Rectal smooth muscle tissue (tissue), 1 donor: ENCODE measurements around the gene BAD.
"Not testable (repeated sequence)": the region's sequence is repeated elsewhere in the genome, so short reads cannot be mapped to it uniquely, and the experiment has no call there.

Source experiments
- H3K27ac ChIP-seq: one replicate; pipeline ENCODE4 v1.7.0; 2013; ENCODE audit warnings: low read depth, low read length, inconsistent platforms
- H3K27me3 ChIP-seq: one replicate; pipeline ENCODE4 v1.7.0; 2013; ENCODE audit warnings: low read length; ENCODE audit not compliant: control insufficient read depth, insufficient read depth
- H3K36me3 ChIP-seq: one replicate; pipeline ENCODE4 v1.7.0; 2013; ENCODE audit warnings: low read length; ENCODE audit not compliant: control insufficient read depth, insufficient read depth
- H3K4me1 ChIP-seq: one replicate; pipeline ENCODE4 v1.7.0; 2013; ENCODE audit warnings: low read length; ENCODE audit not compliant: control insufficient read depth, insufficient read depth
- H3K4me3 ChIP-seq: one replicate; pipeline ENCODE4 v1.7.0; 2013; ENCODE audit warnings: low read length
- H3K9ac ChIP-seq: one replicate; pipeline ENCODE4 v1.7.0; 2013; ENCODE audit warnings: low read length

The BAD gene

DNA sequence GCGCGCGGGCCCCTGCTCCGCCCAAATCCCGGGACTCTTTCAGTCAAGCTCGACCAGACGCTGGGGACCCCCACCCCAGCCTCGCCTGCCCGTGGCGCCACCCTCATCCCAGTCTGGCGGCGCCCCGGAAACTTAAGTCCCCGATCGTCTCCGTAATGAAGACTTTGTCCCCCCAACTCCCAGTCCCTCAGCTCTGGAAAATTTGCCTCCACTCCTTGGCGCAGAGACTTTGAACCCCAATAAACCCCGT lies 32.8 kb downstream of the BAD start:
- Histone ChIP-seq H3K4me1 (peaks cover 9% of the 10 kb centered on the region), H3K9ac (peak overlapping the region; percentile 64), H3K27ac (no peak overlapping the region)

GRCh38 chr11:64251016-64251752 lies 33.3 kb downstream of the BAD start, which contains the start of gene PLCB3:
Gene PLCB3, plus strand, starts transcription at chr11:64251530. Its CDS starts 120 bp downstream, at chr11:64251650.
- peaks cover 2% of the 10 kb centered on the region for H3K36me3 ChIP-seq
- H3K27ac ChIP-seq, result no peak within 1 kb of the TSS
- no peaks in the 10 kb centered on the region for H3K27me3 ChIP-seq
- H3K9ac ChIP-seq, result peak within 1 kb of the TSS; percentile 64
- peaks cover 9% of the 10 kb centered on the region for H3K4me1 ChIP-seq
- H3K4me3 ChIP-seq, result peak within 1 kb of the TSS; percentile 80

More for the DNA sequence above, 32.8 kb downstream of the BAD start:
- Histone ChIP-seq H3K4me3 (peak overlapping the region; percentile 80), H3K36me3 (peaks cover 7% of the 10 kb centered on the region), H3K27me3 (no peaks in the 10 kb centered on the region)

DNA sequence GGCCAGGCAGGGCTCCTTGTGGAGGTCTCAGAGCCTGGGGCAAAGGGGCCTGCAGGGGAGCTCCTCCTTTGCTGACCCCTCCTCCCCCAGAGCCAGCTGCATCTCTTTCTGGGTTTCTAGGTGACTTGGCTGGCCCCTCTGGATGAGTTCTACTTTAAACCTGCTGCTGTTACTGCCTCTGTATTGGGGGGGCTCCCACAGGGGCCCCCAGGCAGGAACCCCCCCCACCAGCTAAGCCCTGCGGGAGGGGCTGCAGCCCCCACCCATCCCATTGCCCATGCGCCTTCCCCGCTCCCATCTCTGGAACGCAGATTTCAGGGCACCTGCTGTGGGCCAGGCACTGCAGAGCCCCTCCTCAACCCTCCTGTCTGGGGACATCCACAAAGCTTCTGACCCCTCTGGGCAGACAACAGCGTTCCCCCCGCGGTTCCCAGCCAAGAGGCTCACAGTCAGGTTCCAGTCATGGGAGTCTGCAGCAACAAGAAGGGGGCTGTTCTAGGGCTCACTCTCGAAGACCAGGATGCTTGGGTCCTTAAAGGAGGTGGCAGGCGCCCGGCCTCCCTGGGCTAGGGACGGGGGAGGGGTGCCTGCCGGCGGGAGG lies 34.0 kb downstream of the BAD start:
- Histone ChIP-seq H3K9ac (peak overlapping the region; percentile 16), H3K4me3 (peak overlapping the region; percentile 70), H3K27ac (no peak overlapping the region), H3K4me1 (peaks cover 9% of the 10 kb centered on the region), H3K27me3 (no peaks in the 10 kb centered on the region), H3K36me3 (no peaks in the 10 kb centered on the region)

GRCh38 chr11:64249563-64250414 lies 34.7 kb downstream of the BAD start:
- Histone ChIP-seq H3K9ac (no peak overlapping the region), H3K27ac (no peak overlapping the region), H3K36me3 (no peaks in the 10 kb centered on the region), H3K4me1 (peaks cover 9% of the 10 kb centered on the region), H3K27me3 (no peaks in the 10 kb centered on the region), H3K4me3 (no peak overlapping the region)

- Histone ChIP-seq H3K27ac (no peak overlapping the region), H3K36me3 (no peaks in the 10 kb centered on the region), H3K27me3 (no peaks in the 10 kb centered on the region), H3K4me1 (peaks cover 9% of the 10 kb centered on the region), H3K9ac (no peak overlapping the region), H3K4me3 (no peak overlapping the region)
Measured at GRCh38 chr11:64249038-64249437, 35.4 kb downstream of the BAD start.

GRCh38 chr11:64248578-64248977 lies 35.9 kb downstream of the BAD start:
- Histone ChIP-seq H3K4me3 (no peak overlapping the region), H3K4me1 (peaks cover 9% of the 10 kb centered on the region), H3K9ac (no peak overlapping the region), H3K36me3 (peaks cover 1% of the 10 kb centered on the region), H3K27me3 (no peaks in the 10 kb centered on the region), H3K27ac (no peak overlapping the region)

GRCh38 chr11:64247729-64248531 lies 36.5 kb downstream of the BAD start:
- H3K27ac ChIP-seq, result peak overlapping the region; percentile 93
- no peaks in the 10 kb centered on the region for H3K27me3 ChIP-seq
- peaks cover 3% of the 10 kb centered on the region for H3K36me3 ChIP-seq
- H3K4me3 ChIP-seq, result peak overlapping the region; percentile 96
- H3K9ac ChIP-seq, result no peak overlapping the region
- peaks cover 9% of the 10 kb centered on the region for H3K4me1 ChIP-seq

DNA sequence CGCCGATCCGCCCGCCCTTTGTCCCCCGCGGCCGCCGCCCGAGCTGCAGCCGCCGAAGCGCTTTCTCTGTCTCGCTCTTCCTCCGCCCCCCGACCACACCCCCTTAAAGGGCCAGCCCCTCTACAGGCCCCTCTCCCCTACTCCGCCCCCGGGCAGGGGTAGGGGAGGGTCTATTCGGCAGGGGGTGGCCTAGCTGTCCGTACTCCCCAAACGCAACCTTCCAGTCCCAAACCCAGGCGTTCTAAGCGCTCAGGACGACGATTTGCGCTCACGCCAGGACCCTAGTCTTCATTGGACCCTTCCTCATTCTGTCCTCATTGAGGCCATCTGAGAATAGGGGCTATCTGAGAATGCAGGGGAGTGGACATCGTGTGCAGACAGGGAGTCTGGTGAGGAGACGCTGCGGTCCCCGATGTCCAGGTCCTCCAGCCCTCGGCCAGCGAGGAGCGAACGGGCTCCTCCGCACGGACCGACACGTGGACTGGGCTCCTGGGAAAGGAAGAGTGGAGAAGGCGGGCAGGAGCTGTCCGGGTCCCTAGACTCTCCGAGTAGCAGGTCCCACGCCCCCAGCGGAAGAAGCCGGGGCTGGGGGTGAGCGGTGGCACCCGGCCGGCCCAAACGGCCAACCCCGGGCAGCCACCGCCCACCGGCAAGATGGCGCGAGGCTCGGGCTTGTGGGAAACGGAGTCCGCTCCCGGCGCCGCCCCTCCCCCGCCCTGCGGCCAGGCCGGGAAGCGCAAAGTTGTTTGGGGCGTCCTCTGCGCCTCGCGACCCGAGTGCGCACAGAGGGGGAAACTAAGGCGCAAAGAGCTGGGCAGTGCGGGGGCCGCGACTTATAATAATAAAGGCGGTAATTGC lies 37.4 kb downstream of the BAD start, which contains the start of gene PPP1R14B:
Gene PPP1R14B, minus strand, starts transcription at position 73 of the 858 bp plus-strand sequence. CDS start 270 bp downstream, outside the sequence.
- Histone ChIP-seq H3K36me3 (peaks cover 3% of the 10 kb centered on the region), H3K27me3 (no peaks in the 10 kb centered on the region), H3K9ac (peak within 1 kb of the TSS; percentile 70), H3K27ac (peak within 1 kb of the TSS; percentile 93), H3K4me1 (peaks cover 7% of the 10 kb centered on the region), H3K4me3 (peak within 1 kb of the TSS; percentile 96)

DNA sequence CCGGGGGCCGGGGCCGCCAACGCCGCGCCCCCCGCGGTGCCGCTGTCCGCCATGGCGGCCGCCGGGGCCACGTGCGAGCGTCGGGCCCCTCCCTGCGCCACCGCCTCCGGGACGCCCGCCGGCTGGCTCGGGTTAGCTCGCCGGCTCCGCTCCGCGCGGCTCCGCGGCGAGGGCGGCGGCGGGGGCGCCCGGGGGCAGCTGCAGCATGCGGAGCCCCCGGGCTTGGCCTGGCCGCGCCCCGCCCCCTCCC lies 37.9 kb downstream of the BAD start:
- not testable (repeated sequence) for H3K27ac ChIP-seq, H3K9ac ChIP-seq, H3K27me3 ChIP-seq, H3K36me3 ChIP-seq, H3K4me1 ChIP-seq
- H3K4me3 ChIP-seq, result peak overlapping the region; percentile 68

- Histone ChIP-seq H3K4me1 (peaks cover 5% of the 10 kb centered on the region), H3K36me3 (peaks cover 3% of the 10 kb centered on the region), H3K27me3 (no peaks in the 10 kb centered on the region), H3K9ac (peak overlapping the region; percentile 58), H3K27ac (peak overlapping the region; percentile 69), H3K4me3 (peak overlapping the region; percentile 68)
Measured at GRCh38 chr11:64245797-64246620, 38.5 kb downstream of the BAD start.

DNA sequence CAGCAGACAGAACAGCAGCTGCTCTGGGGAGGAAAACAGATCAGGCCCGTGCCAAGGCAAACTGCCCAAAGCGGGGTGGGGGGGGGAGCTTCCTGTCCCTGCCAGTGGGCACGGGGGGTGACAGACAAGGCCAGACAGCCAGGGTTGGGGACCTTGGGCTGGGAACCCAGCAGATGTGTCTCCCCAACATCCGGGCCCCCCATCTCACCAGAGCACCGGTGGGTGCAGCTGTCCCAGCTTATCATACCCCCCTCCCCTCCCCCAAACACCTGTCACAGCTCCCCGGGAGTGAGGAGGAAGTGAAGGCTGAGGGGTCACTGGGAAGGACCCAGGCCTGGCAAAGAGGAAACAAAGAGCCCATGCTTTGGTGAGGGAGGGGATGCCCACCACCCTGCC lies 39.1 kb downstream of the BAD start:
- Histone ChIP-seq H3K36me3 (peaks cover 3% of the 10 kb centered on the region), H3K9ac (peak overlapping the region; percentile 58), H3K4me3 (peak overlapping the region; percentile 68), H3K27me3 (no peaks in the 10 kb centered on the region), H3K27ac (peak overlapping the region; percentile 69), H3K4me1 (peaks cover 8% of the 10 kb centered on the region)
